Epithelial cell of proximal tubule (primary cell): Measurements from ENCODE around the gene CHPF. TPM values are rescaled to one million over a fixed set of nuclear protein-coding genes. Genes with fewer than 3 reads are reported as not detected.

Experiments
- DNase-seq: peaks from one replicate; pipeline ENCODE4 v3.0.0-alpha.2; 2011; ENCODE audit warnings: low read depth
- H3K4me3 ChIP-seq: 2 replicates; pipeline ENCODE4 v1.5.1; 2011; ENCODE audit warnings: low read depth, mild to moderate bottlenecking, low read length
- CTCF ChIP-seq: conservative IDR thresholded peaks from 2 replicates; pipeline ENCODE4 v1.5.1; 2012; ENCODE audit warnings: low read depth, mild to moderate bottlenecking, low read length
- total RNA-seq: library from RNA; depleted of rRNA; stranded (reverse); fragments of >200 nt; gene quantifications from 2 replicates; pipeline ENCODE4 v1.2.3, GENCODE V29; 2015

Gene CHPF
- total RNA-seq, 1 donor from 2014 or later: 122 TPM

- H3K4me3 ChIP-seq: no peak overlapping the region
- no peak for TF ChIP-seq CTCF
- no peak for DNase-seq
These were observed 33.0 kb downstream of the CHPF start for GRCh38 chr2:219510512-219511135.

GRCh38 chr2:219509780-219510511 is 33.7 kb downstream of the CHPF start:
- DNase-seq: no peak
- TF ChIP-seq CTCF: peak; percentile 78
- H3K4me3 ChIP-seq: peak overlapping the region; percentile 39

- TF ChIP-seq CTCF: no peak
- DNase-seq: no peak
- H3K4me3 ChIP-seq: no peak overlapping the region
These were observed 34.4 kb downstream of the CHPF start for GRCh38 chr2:219508971-219509779.

- H3K4me3 ChIP-seq: no peak overlapping the region
- DNase-seq: no peak
- TF ChIP-seq CTCF: no peak
These were observed 35.2 kb downstream of the CHPF start for GRCh38 chr2:219508444-219508734.

GRCh38 chr2:219507581-219508443 is 35.8 kb downstream of the CHPF start:
- no peak for DNase-seq
- TF ChIP-seq CTCF: no peak
- no peak overlapping the region for H3K4me3 ChIP-seq

GRCh38 chr2:219506802-219507526 is 36.6 kb downstream of the CHPF start:
- no peak for DNase-seq
- no peak for TF ChIP-seq CTCF
- no peak overlapping the region for H3K4me3 ChIP-seq
